Measurements from ENCODE around the gene ASB1.

Gene ASB1

GRCh38 chr2:238446371-238446770 lies 19.6 kb downstream of the ASB1 start:
- DNase-seq: no peak

- DNase-seq: no peak
These were observed 21.6 kb downstream of the ASB1 start for GRCh38 chr2:238448031-238448955.

- no peak for DNase-seq
These were observed 22.5 kb downstream of the ASB1 start for GRCh38 chr2:238449241-238449640.

GRCh38 chr2:238449909-238450417 lies 23.2 kb downstream of the ASB1 start:
- no peak for DNase-seq

GRCh38 chr2:238450440-238450861 lies 23.7 kb downstream of the ASB1 start:
- DNase-seq: no peak

GRCh38 chr2:238453842-238454241 lies 27.1 kb downstream of the ASB1 start:
- no peak for DNase-seq

- DNase-seq: no peak
These were observed 29.7 kb downstream of the ASB1 start for GRCh38 chr2:238456449-238456848.

GRCh38 chr2:238456970-238457926 lies 30.5 kb downstream of the ASB1 start:
- no peak for DNase-seq

- no peak for DNase-seq
These were observed 31.2 kb downstream of the ASB1 start for GRCh38 chr2:238457927-238458324.

GRCh38 chr2:238458651-238459050 lies 31.9 kb downstream of the ASB1 start:
- no peak for DNase-seq

- no peak for DNase-seq
These were observed 32.4 kb downstream of the ASB1 start for GRCh38 chr2:238459081-238459629.

- DNase-seq: no peak
These were observed 34.3 kb downstream of the ASB1 start for GRCh38 chr2:238461051-238461450.

GRCh38 chr2:238461491-238461890 lies 34.8 kb downstream of the ASB1 start:
- no peak for DNase-seq

- DNase-seq: no peak
These were observed 35.2 kb downstream of the ASB1 start for GRCh38 chr2:238461916-238462315.

- DNase-seq: no peak
These were observed 36.2 kb downstream of the ASB1 start for GRCh38 chr2:238462782-238463396.

- no peak for DNase-seq
These were observed 37.7 kb downstream of the ASB1 start for GRCh38 chr2:238464389-238464788.

- DNase-seq: no peak
These were observed 38.9 kb downstream of the ASB1 start for GRCh38 chr2:238465487-238466242.

- no peak for DNase-seq
These were observed 39.6 kb downstream of the ASB1 start for GRCh38 chr2:238466243-238466756.

GRCh38 chr2:238467062-238467461 lies 40.3 kb downstream of the ASB1 start:
- no peak for DNase-seq

- no peak for DNase-seq
These were observed 41.1 kb downstream of the ASB1 start for GRCh38 chr2:238467792-238468191.

GRCh38 chr2:238469155-238469554 lies 42.4 kb downstream of the ASB1 start:
- no peak for DNase-seq

GRCh38 chr2:238473014-238473413 lies 46.3 kb downstream of the ASB1 start:
- no peak for DNase-seq
